GM21381 (cell line): ENCODE results near the gene IMMP2L.
A peak's percentile ranks its signal among the peaks of the same experiment; 100 is the strongest.

Experiments
- ATAC-seq: cut with Tn5 transposase; IDR thresholded peaks from one replicate; pipeline ENCODE4 v1.9.1; 2021; ENCODE audit warnings: mild to moderate bottlenecking, moderate library complexity; ENCODE audit not compliant: unreplicated experiment

IMMP2L gene

DNA sequence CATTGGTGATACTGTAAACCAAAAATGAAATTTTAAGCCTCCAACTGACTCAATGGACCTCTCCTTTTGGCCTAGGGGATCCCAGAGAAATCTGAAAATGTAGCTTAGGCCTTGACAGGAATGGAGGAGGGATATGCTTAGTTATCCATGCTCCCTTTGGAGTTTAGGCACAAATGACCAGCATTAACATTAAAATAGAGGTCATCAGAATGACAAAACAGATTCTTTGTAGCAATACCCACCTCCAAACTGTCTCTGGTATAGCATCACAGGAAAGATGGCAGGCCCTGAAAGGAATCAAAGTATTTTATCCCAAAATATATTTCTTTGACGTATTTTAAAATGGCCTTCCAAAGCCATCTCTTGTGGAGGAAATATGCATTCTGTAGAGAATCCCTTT lies 510.5 kb downstream of the IMMP2L start:
- no peak for ATAC-seq

DNA sequence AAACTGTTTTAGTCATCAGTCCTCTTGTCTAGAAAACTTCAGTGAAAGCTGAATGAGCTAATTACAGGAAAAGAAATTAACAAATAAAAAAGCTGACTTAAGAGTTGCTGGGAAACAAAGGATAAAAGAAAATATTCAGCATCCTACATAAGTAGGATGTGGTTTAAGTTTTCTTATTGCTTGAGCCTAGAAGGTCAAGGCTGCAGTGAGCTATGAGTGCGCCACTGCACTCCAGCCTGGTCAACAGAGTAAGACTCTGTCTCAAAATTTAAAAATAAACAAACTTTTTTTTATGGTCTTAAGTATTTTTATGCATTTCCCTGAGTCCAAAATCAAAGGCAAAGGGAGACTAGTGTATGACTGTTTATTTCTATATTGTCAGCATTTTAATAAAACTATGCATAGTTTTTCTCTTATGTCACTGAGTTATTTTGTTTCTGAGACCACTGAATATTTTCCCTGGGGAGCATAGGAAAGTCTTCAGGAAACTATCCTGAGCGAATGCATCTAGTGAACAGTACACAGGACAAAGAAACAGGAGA lies 511.3 kb downstream of the IMMP2L start:
- no peak for ATAC-seq

DNA sequence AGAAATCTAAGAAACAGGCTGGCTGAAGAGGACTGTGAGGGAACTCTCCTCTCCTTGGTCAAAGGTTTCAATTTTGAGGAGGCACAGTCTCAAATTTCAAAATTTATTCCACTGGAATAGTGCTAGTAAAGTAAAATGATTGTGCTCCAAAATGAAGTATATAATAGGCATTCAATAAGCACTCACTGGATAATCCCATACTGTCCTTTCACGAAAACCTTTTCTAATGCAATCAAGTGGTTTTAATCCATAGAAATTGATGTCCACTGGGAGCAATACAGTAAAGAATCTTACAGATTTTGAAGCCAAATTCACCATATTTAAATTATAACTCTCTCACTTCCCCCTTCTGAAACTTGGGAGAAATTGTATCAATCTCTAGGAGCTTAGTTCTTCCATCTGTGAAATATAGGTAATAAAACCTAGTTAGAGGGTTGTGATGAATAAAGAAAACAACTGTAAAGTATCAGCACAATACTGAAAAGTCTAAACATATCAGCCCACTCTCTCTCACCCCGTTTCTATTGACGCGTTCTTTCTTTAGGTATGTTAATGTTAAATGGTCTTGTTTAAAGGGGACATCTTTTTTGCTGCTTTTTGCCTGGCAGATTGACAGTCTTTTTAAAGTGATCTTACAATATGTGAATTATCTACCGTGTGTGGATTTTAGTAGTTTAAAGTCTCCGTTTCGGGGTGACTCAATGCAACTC lies 512.2 kb downstream of the IMMP2L start:
- no peak for ATAC-seq

DNA sequence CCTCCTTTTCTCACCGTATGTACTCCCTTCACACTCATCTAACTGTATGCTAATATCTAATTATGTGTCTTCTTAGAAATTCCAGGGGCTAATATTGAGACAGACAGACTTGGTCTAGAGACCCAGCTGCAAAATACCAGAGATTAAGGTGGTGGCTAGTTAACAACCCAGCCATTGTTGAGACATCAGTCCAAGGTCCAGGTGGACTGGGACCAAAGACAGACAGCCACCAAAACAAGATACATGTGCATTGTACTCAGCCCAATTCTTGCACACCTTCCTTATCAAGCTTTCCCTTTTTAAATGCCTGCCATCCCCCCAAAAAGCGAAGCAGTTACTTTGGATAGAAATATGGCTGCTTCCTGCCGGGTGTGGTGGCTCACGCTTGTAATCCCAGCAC lies 514.7 kb downstream of the IMMP2L start:
- no peak for ATAC-seq

DNA sequence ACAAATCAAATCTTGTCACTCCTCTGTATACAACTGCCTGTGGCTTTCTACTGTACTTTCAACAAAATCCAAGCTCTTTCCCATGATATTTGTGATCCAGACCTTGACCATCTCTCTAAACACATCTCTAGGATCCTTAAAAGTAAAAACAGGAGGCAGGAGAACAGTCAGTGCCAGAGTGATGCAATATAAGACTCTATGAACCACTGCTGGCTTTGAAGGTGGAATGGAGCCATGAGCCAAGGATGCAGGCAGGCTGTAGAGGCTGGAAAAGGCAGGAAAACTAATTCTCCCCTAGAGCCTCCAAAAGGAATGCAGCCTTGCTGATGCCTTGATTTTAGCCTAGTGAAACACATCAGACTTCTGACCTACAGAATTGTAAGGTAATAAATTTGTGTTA lies 516.8 kb downstream of the IMMP2L start:
- no peak for ATAC-seq

DNA sequence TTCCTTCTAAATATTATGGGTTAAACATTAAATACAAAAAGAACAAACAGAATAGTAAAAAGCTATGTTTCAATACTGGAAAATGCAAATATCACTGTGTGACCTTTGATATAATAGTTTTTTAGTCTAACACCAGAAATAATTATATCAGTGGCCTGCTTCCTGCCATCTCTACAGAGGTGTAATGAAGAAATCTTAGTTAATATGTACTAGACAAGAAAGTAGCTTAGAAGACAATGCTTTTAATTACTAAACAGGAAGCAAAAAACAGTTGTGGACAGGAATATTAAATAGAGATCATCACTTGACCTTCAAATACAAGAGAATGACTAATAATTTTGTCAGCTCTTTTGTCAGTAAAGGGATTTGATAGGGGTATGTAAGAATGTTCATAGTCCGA lies 518.7 kb downstream of the IMMP2L start:
- peak; percentile 93 for ATAC-seq

DNA sequence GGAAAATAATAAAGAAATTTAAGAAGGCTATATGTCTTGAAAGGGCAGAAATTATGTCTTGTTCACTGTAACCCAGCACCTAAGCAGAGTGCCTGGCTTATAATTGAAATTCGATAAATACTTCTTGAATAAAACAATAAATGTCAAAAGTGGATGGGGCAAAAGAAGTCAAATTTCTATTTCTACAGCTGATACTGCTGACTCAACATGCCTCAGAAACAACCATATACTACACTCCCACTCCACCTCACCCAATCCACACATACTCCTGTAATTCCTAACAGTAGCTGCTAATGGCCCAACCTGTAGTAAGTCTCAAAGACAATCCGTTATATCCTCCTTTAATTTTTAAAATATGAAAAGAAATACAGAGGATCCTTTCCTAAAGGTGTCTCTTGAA lies 519.5 kb downstream of the IMMP2L start:
- ATAC-seq, result no peak

DNA sequence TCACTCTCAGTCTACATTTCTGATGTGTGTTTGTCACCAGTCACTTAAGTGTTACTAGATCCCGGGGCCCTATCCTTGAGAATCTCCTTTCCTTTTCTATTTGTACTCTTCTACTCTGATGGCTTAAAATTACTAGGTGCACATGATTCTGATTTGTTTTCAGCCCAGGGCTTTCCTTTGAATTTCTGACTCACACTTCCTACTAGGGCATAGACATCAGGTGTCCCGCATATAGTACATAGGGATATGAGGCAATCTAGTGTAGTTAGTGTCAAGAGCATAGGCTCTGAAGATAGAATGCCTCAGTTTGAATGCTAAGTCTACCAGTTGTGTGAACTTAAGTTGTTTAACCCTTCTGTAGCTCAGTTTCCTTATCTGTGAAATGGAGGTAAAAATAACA lies 520.7 kb downstream of the IMMP2L start:
- no peak for ATAC-seq

DNA sequence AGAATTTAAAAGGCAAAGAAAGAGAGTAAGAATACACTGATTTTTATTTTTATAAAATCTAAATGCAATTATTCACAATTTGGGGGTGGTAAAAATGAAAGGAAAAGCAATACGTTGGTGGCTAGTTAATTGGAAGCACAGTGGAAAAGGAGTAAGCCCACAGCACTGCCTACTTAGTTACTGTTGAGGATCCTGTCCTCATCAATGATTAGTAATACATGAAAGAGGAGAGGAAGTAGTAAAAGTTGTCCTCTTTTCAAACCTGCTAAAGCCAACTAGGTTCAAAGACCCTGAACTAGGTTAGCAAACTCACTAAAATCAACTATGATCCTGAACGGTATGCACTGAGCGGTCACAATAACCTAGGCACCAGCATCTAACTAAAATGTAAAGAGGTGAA lies 524.1 kb downstream of the IMMP2L start:
- ATAC-seq, result no peak

DNA sequence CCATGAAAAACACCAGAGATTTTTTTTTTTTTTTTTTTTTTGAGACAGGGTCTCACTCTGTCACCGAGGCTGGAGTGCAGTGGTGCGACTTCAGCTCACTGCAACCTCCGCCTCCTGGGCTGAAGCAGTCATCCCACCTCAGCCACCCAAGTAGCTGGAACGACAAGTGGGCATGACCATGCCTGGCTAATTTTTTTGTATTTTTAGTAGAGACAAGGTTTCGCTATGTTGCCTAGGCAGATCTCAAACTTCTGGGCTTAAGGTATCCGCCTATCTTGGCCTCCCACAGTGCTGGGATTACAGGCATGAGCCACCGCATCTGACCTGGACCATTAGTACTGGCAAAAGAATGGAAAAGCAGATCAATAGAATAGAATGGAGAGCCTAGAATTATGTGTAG lies 530.4 kb downstream of the IMMP2L start:
- no peak for ATAC-seq

DNA sequence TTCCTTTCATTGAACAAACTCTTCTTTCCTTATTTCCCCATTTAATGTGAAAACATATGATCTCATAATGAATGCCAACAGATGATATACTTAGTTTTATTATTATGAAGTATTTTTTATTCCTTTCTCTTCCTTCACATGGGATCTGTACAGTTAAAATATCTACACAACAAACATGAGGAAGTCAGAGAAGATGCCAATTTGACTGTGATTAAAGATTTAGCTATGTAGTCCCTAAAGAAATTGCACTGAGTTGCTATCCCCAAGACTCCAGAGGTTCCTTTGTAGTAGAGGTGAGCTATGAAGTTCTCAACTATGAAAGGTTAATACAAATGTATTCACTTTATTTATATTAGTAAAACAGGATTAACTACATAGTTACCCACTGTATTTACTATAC lies 532.0 kb downstream of the IMMP2L start:
- no peak for ATAC-seq

DNA sequence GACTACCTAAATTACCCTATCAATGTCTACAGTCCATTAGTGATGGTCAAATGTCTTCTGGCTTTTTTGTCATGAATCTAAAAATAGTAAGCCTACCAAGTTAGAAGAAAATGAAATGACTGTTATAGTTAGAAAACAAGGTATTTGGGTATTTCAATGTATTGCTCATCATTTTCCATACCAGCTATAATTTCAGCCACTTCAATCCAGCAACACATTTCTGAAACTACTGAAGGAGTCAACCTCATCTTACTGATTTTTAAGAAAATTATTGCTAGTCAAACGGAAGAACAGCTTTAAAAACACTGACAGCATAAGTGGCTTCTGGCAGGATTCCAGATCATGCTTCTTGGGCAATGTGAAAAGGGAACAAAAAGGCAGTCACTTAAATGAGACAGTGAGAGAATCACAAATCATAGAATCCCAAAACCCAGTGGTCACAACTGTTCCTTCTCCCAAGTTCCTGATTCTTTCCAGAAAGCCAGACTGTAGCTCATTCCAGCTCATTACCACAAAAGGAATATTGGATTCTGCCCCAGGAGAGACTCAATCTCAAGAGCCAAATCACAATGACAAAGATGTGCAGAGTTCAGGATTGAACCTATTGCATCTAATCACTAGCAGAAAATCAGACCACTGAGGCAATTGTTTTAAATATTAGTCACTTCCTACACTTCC lies 532.6 kb downstream of the IMMP2L start:
- ATAC-seq, result peak; percentile 34

DNA sequence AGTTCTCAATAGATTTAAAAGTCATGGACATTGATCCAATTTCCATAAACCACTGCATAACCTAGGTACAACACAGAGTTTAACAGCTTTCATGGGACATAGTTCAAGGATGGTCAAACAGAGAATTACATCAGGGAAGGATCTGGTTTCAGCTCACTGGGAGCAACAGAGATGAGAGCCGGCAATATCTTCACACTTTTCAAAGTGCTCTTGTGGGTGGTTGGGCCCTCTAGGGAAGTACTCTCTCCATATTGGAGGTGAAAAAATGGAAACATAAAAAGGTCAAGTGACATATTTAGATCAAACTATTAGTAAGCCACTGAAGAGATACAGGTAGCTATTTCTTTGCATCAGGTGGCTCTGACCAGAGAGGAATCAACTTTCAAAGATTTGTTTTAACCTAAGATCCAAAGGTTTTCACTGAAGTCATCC lies 533.1 kb downstream of the IMMP2L start:
- ATAC-seq, result peak; percentile 9

DNA sequence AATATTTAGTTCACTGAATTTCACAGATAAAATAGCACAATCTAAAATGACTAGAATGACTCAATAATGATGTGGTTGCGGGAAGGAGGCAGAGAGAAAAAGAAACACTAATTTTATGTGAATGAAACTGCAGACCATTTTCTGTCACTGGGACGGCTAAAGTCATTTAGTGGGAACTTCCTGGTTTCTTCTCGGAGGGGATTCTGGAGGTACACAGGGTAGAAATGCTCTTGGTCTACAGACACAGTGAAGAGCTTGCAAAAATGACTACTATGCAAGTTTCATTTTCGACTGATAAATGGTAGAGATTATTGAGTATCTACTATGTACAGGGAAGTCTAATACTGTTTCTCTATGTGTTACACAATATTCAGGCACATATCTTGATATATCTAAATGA lies 534.9 kb downstream of the IMMP2L start:
- no peak for ATAC-seq

DNA sequence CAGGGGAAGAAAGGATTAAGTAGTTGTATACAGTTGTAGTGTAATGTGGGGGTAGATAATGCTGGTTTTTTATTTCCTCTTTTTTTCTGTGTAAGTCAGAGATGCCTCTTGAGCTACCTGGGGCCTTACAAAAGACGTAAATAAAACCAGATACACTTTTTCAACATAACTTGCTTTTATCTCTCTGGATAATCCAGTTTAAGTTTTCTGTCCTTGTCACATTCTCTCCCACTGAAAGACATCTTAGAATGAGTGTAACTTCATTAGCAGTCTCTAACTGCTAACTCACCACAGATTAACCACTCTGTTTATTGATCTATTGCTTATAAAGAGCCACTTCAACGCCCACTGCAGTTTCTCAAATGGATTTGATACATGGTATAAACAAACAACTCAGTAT lies 535.5 kb downstream of the IMMP2L start:
- no peak for ATAC-seq

DNA sequence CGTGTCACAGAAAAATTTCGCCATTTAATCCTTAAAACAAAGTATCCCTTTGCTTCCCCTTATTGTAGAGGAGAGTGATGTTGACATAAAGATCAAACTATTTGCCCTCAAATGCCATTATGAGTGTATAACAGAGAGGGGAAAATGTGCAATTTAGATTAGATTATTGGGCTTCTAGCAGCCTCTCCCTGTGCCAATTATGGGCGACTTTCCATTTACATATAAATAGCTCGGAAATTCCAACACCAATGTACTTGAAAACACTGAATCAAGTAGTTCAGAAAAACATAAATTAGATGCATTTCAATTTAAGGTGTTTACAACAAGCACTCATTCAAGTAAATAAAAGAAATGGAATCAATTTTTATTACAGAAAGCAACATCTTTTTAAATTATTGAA lies 535.9 kb downstream of the IMMP2L start:
- ATAC-seq, result no peak

DNA sequence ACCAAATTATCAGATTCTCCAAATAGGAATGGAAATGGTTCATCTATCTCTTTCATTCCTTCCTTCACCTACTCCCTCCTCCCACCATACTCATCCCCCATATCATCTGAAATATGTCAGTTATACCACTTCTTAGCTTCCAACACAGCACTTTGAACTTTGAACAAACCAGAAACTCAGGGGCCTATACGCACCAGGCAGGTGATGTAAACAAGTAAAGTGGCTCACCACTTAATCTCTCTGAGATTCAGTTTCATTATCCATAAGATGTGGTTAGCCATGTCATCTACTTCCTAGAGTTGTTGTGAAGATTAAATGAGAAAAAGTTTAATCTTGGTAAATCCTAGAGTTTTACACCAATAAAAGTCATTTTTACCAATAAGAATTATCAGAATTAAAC lies 537.3 kb downstream of the IMMP2L start:
- ATAC-seq, result no peak

DNA sequence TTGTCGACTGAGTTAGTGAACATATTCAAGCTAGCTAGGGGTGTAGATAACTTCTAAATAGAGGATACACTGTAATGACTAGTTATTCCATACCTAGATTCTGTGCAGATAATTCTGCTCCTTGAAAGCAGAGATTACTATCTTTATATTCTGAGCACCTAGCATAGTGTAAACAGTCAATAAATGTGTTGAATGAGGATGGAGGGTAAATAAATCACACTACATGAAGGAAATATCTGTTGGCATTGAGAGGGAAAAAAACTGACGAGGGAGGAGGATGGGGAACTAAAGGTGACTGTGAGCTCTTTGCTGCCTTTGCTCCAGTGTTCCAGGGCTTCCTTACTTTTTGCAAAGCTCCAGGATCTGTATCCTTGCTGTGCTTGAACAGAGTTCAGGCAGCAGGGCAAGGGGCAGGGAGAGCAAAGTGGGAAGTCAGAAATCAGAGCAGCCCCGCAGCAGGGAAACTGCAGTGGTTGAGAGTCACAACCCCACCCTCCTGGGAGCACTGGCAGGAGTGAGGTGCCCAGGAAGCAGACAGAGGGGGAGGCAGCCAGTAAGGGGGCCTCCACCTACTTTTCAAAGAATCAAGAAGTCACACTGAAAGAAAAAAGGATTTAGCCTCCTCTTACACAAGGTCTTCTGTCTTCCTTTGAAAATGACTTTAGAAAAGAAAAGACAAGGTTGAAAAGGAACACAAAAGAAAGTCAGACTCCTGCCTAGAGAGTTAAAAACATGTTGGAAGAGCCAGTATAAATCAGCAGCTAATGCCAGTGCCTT lies 543.1 kb downstream of the IMMP2L start:
- no peak for ATAC-seq

DNA sequence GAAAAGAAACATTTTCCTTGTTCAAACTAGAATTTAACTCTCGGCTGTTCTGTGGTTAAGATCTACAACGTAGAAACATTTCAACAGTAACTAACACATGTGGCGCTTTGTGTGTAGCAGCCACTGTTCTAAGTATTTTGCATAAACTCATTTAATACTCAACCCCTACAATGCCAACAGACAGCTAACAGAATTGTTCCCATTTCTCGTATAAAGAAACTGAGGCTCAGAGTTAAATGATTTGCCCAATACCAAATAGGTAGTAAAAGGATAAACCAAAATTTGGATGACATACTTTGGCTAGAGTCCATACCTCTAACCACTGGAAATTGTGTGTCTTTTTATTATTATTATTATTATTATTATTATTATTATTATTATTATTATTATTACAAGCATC lies 543.8 kb downstream of the IMMP2L start:
- no peak for ATAC-seq

DNA sequence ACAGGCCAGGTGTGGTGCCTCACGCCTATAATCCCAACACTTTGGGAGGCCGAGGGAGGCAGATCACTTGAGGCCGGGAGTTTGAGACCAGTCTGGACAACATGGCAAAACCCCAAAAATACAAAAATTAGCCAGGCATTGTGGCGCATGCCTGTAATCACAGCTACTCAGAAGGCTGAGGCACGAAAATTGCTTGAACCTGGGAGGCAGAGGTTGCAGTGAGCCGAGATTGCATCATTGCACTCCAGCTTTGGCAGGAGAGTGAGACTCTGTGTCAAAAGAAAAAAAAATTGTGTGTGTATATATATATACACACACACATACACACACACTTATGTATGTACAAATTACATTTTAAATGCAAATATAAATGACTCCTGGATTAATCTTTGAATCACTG lies 548.2 kb downstream of the IMMP2L start:
- no peak for ATAC-seq

DNA sequence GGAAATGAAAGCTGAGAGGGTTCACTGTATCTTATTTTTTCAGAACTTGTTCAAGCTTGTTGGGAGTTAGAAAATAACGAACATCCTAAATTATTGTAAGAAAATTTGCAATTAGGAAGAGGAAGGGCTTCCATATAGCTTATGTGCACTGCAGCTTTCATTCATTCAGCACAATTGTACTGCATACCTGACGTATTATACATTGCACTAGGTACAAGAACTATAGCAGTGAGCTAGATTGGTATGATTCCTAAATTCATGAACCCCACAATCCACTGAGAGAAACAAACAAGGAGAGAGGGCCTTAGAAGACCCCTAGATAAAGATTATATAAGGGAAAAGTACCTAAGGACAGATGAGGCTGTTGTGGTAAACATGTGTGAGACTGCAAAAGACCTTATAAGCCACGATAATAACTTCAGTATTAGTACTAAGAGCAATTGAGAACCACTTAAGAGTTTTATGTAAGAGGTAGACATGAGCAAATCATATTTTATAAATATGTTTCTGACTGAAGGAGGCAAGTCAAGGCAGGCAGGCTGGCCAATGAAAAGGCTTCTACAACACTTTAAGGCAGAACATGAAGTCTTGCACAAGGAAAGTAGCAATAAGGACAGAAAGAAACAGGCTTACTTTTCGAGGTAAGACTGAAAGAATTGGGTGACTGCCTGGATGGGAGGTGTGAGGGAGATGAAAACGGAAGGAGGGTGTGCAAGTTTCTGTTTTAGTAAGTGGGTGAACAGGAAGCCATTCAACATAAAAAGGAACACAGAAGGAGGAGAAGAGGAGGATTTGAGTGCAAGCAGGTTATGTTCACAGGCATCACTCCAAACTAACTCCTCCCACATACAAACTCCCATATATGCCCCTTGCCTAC lies 549.3 kb downstream of the IMMP2L start:
- ATAC-seq, result peak; percentile 99
